Hepatocyte (in vitro differentiated cells): ENCODE results near the gene LYRM4. TPM values are rescaled to one million over a fixed set of nuclear protein-coding genes. Genes with fewer than 3 reads are reported as not detected.

Experiments
- DNase-seq: peaks from one replicate; pipeline ENCODE4 v3.0.0-alpha.2; 2016; ENCODE audit warnings: low spot score
- H2AFZ ChIP-seq: fragments of 200-600 bp; sonication (generic); 2 replicates; pipeline ENCODE4 v1.6.0; 2016; ENCODE audit warnings: antibody characterized with exemption, mild to moderate bottlenecking
- H3K27ac ChIP-seq: fragments of 200-600 bp; sonication (generic); 2 replicates; pipeline ENCODE4 v1.5.1; 2016; ENCODE audit warnings: mild to moderate bottlenecking
- H3K27me3 ChIP-seq: fragments of 200-600 bp; sonication (generic); 2 replicates; pipeline ENCODE4 v1.6.1; 2016
- H3K36me3 ChIP-seq: fragments of 200-600 bp; sonication (generic); replicated peaks from 2 replicates; pipeline ENCODE4 v1.5.1; 2016; ENCODE audit warnings: low read depth; ENCODE audit not compliant: insufficient read depth
- H3K4me1 ChIP-seq: fragments of 200-600 bp; sonication (generic); 2 replicates; pipeline ENCODE4 v1.5.1; 2016; ENCODE audit warnings: mild to moderate bottlenecking, moderate library complexity; ENCODE audit not compliant: insufficient read depth
- H3K4me2 ChIP-seq: fragments of 200-600 bp; sonication (generic); 2 replicates; pipeline ENCODE4 v1.6.0; 2016
- H3K4me3 ChIP-seq: fragments of 200-600 bp; sonication (generic); 2 replicates; pipeline ENCODE4 v1.5.1; 2016; ENCODE audit warnings: mild to moderate bottlenecking
- H3K79me2 ChIP-seq: fragments of 200-600 bp; sonication (generic); 2 replicates; pipeline ENCODE4 v1.6.0; 2017; ENCODE audit warnings: mild to moderate bottlenecking
- H3K9me2 ChIP-seq: fragments of 200-600 bp; sonication (generic); replicated peaks from 2 replicates; pipeline ENCODE4 v1.6.0; 2017; ENCODE audit warnings: mild to moderate bottlenecking; ENCODE audit not compliant: insufficient read depth
- H3K9me3 ChIP-seq: fragments of 200-600 bp; sonication (generic); 2 replicates; pipeline ENCODE4 v1.5.1; 2016; ENCODE audit warnings: low read depth, mild to moderate bottlenecking
- H4K20me1 ChIP-seq: fragments of 200-600 bp; sonication (generic); 2 replicates; pipeline ENCODE4 v1.6.0; 2016; ENCODE audit warnings: mild to moderate bottlenecking; ENCODE audit not compliant: insufficient read depth, poor library complexity, severe bottlenecking
- EZH2 ChIP-seq: fragments of 200-600 bp; sonication (generic); IDR thresholded peaks from 2 replicates; pipeline ENCODE4 v1.6.1; 2016; ENCODE audit warnings: antibody characterized with exemption, mild to moderate bottlenecking, borderline replicate concordance
- EZH2phosphoT487 ChIP-seq: fragments of 200-600 bp; sonication (generic); IDR thresholded peaks from one replicate; pipeline ENCODE4 v1.6.1; 2018; ENCODE audit warnings: antibody characterized with exemption, mild to moderate bottlenecking, low read depth, moderate library complexity; ENCODE audit not compliant: unreplicated experiment, severe bottlenecking
- WGBS: methylation state at CpG from one replicate; pipeline ENCODE4 v1.1.6; 2016; ENCODE audit warnings: low lambda C conversion rate; ENCODE audit errors: missing lambda C conversion rate; 5-methylcytosine and 5-hydroxymethylcytosine counted together
- polyA plus RNA-seq: library from polyadenylated mRNA; unstranded; fragments of >200 nt; fragmentation: Nextera tagmentation; extraction: Ambion mirVana; gene quantifications from 2 replicates; pipeline ENCODE4 v1.2.1, GENCODE V29; 2016
- total RNA-seq: library from RNA; depleted of rRNA; stranded (reverse); fragments of >200 nt; gene quantifications from 2 replicates; pipeline ENCODE4 v1.2.3, GENCODE V29; 2014
- TF ChIP-seq, protein P1 (sequence below): fragments of 200-600 bp; sonication (generic); IDR thresholded peaks from 2 replicates; pipeline ENCODE4 v1.5.1; 2016; ENCODE audit warnings: antibody characterized with exemption, mild to moderate bottlenecking; ENCODE audit not compliant: poor library complexity

LYRM4 gene
- total and polyA plus RNA-seq, 2 experiments from 2014 or later: 20.5 to 22.9 TPM

DNA sequence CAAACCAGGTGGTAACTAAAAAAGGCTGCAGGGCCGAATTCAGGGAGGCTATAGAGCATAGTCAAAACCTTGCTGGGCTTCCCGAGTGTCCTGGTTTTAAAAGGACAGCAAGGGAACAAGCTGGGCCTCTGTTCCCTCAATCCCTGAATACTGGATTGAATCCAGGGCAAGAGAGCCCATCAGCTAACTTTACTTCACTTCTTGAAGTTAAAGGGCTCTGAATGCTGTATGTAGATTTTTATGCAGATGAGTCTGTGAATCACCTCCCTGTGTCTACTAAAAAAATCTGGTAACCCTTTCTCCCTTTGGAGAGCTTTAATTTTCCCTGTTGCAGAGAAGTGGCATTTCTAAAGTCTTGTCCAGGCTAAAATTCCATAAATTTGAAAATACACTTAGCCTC, 29.5 kb downstream of the LYRM4 start:
- no peaks in the 10 kb centered on the region for H3K9me3 ChIP-seq
- H3K27me3 ChIP-seq: no peaks in the 10 kb centered on the region
- TF ChIP-seq, protein P1, sequence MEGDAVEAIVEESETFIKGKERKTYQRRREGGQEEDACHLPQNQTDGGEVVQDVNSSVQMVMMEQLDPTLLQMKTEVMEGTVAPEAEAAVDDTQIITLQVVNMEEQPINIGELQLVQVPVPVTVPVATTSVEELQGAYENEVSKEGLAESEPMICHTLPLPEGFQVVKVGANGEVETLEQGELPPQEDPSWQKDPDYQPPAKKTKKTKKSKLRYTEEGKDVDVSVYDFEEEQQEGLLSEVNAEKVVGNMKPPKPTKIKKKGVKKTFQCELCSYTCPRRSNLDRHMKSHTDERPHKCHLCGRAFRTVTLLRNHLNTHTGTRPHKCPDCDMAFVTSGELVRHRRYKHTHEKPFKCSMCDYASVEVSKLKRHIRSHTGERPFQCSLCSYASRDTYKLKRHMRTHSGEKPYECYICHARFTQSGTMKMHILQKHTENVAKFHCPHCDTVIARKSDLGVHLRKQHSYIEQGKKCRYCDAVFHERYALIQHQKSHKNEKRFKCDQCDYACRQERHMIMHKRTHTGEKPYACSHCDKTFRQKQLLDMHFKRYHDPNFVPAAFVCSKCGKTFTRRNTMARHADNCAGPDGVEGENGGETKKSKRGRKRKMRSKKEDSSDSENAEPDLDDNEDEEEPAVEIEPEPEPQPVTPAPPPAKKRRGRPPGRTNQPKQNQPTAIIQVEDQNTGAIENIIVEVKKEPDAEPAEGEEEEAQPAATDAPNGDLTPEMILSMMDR: no peak
- no peak for TF ChIP-seq EZH2
- TF ChIP-seq EZH2phosphoT487: no peak
- H2AFZ ChIP-seq: no peak overlapping the region
- no peaks in the 10 kb centered on the region for H3K36me3 ChIP-seq
- no peaks in the 10 kb centered on the region for H4K20me1 ChIP-seq
- no peak overlapping the region for H3K27ac ChIP-seq
- 87% methylated on average over 2 of the region's 2 CpGs for WGBS
- peaks cover 3% of the 10 kb centered on the region for H3K4me1 ChIP-seq
- H3K79me2 ChIP-seq: no peaks in the 10 kb centered on the region
- H3K4me2 ChIP-seq: no peak overlapping the region
- no peaks in the 10 kb centered on the region for H3K9me2 ChIP-seq
- DNase-seq: no peak
- H3K4me3 ChIP-seq: no peak overlapping the region

- Histone ChIP-seq H3K9me3 (no peaks in the 10 kb centered on the region), H2AFZ (no peak overlapping the region), H3K27ac (no peak overlapping the region), H4K20me1 (no peaks in the 10 kb centered on the region), H3K4me2 (no peak overlapping the region), H3K4me1 (peaks cover 3% of the 10 kb centered on the region), H3K79me2 (no peaks in the 10 kb centered on the region), H3K27me3 (no peaks in the 10 kb centered on the region), H3K4me3 (no peak overlapping the region), H3K9me2 (no peaks in the 10 kb centered on the region), H3K36me3 (no peaks in the 10 kb centered on the region)
- no peak for DNase-seq
- 70% methylated on average over 4 of the region's 4 CpGs for WGBS
- TF ChIP-seq, protein P1: no peak
- TF ChIP-seq EZH2: no peak
- TF ChIP-seq EZH2phosphoT487: no peak
Observed at GRCh38 chr6:5230081-5230480, 30.7 kb downstream of the LYRM4 start.

- TF ChIP-seq EZH2 (no peak), EZH2phosphoT487 (no peak)
- TF ChIP-seq, protein P1: no peak
Observed at GRCh38 chr6:5229356-5229755, 31.4 kb downstream of the LYRM4 start.

DNA sequence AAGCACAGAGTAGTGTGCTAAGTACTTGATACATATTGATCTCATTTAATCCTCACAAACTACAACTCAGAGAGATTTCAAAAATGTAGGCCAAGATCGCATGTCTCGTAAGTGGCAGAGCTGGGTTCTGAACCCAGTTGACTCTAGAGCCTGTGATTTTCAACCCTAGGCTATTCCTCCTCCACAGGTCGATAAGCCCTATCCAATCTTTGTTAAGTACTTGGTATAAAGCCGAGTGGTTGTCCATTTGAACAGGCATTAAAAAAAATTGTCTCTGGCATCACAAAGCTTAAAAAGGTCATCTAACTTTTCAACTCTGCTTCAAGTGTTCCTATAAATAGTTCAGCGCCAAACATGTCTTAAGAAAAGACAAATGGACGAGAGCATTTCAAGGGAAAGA, 37.4 kb downstream of the LYRM4 start:
- Histone ChIP-seq H3K9me2 (no peaks in the 10 kb centered on the region), H3K79me2 (no peaks in the 10 kb centered on the region), H3K36me3 (no peaks in the 10 kb centered on the region), H3K9me3 (no peaks in the 10 kb centered on the region), H3K27ac (no peak overlapping the region), H3K4me1 (no peaks in the 10 kb centered on the region), H3K27me3 (no peaks in the 10 kb centered on the region), H3K4me2 (no peak overlapping the region), H2AFZ (no peak overlapping the region), H3K4me3 (no peak overlapping the region), H4K20me1 (no peaks in the 10 kb centered on the region)
- no peak for TF ChIP-seq EZH2phosphoT487
- TF ChIP-seq EZH2: no peak
- TF ChIP-seq, protein P1: no peak
- DNase-seq: no peak
- 93% methylated on average over 6 of the region's 6 CpGs for WGBS

More at GRCh38 chr6:5229356-5229755, 31.4 kb downstream of the LYRM4 start:
- H3K9me3 ChIP-seq: no peaks in the 10 kb centered on the region
- no peak overlapping the region for H3K4me3 ChIP-seq
- no peak overlapping the region for H3K4me2 ChIP-seq
- H3K9me2 ChIP-seq: no peaks in the 10 kb centered on the region
- H3K27ac ChIP-seq: no peak overlapping the region
- no peaks in the 10 kb centered on the region for H4K20me1 ChIP-seq
- H3K27me3 ChIP-seq: no peaks in the 10 kb centered on the region
- H2AFZ ChIP-seq: no peak overlapping the region
- WGBS: 94% methylated on average over 3 of the region's 3 CpGs
- H3K4me1 ChIP-seq: peaks cover 3% of the 10 kb centered on the region
- no peaks in the 10 kb centered on the region for H3K36me3 ChIP-seq
- no peaks in the 10 kb centered on the region for H3K79me2 ChIP-seq
- no peak for DNase-seq
